Measurements from ENCODE around the gene CPVL.
A peak's percentile ranks its signal among the peaks of the same experiment; 100 is the strongest.

CPVL gene

GRCh38 chr7:29146057-29146706, at the start of gene CPVL:
CPVL (minus strand) TSS chr7:29146537; CDS start chr7:29121061, 25,476 bp downstream.
- H3K27ac Mint-ChIP-seq, result no peak within 1 kb of the TSS
- H3K9me3 Mint-ChIP-seq (ENCODE audit: low read depth), result no peaks in the 10 kb centered on the region
- H3K27me3 Mint-ChIP-seq, result peaks cover 24% of the 10 kb centered on the region
- peaks cover 4% of the 10 kb centered on the region for H3K4me1 Mint-ChIP-seq (ENCODE audit: low read depth)
- no peak within 1 kb of the TSS for H3K4me3 Mint-ChIP-seq
- H3K36me3 Mint-ChIP-seq, result no peaks in the 10 kb centered on the region

- peaks cover 18% of the 10 kb centered on the region for H3K4me1 Mint-ChIP-seq (ENCODE audit: low read depth)
- H3K4me3 Mint-ChIP-seq, result peak within 1 kb of the TSS; percentile 91
- peaks cover 36% of the 10 kb centered on the region for H3K27me3 Mint-ChIP-seq
- H3K36me3 Mint-ChIP-seq, result no peaks in the 10 kb centered on the region
- H3K27ac Mint-ChIP-seq, result no peak within 1 kb of the TSS
- H3K9me3 Mint-ChIP-seq (ENCODE audit: low read depth), result no peaks in the 10 kb centered on the region
Measured at GRCh38 chr7:29194594-29195427, 48.5 kb upstream of the CPVL start, which contains the start of gene CHN2. CHN2 (plus strand) TSS chr7:29194775.

GRCh38 chr7:29194206-29194593, 47.9 kb upstream of the CPVL start:
- H3K4me3 Mint-ChIP-seq, result peak overlapping the region; percentile 79
- no peaks in the 10 kb centered on the region for H3K9me3 Mint-ChIP-seq (ENCODE audit: low read depth)
- no peak overlapping the region for H3K27ac Mint-ChIP-seq

GRCh38 chr7:29193316-29194205, 47.2 kb upstream of the CPVL start:
- Mint-ChIP-seq H3K27ac (no peak overlapping the region), H3K4me1 (ENCODE audit: low read depth) (peaks cover 20% of the 10 kb centered on the region), H3K36me3 (no peaks in the 10 kb centered on the region), H3K27me3 (peaks cover 31% of the 10 kb centered on the region), H3K9me3 (ENCODE audit: low read depth) (no peaks in the 10 kb centered on the region), H3K4me3 (peak overlapping the region; percentile 68)

More at GRCh38 chr7:29194206-29194593, 47.9 kb upstream of the CPVL start:
- Mint-ChIP-seq H3K36me3 (no peaks in the 10 kb centered on the region), H3K4me1 (ENCODE audit: low read depth) (peaks cover 20% of the 10 kb centered on the region), H3K27me3 (peaks cover 33% of the 10 kb centered on the region)

GRCh38 chr7:29192811-29193210, 46.5 kb upstream of the CPVL start:
- Mint-ChIP-seq H3K27ac (no peak overlapping the region), H3K36me3 (no peaks in the 10 kb centered on the region), H3K4me1 (ENCODE audit: low read depth) (peaks cover 20% of the 10 kb centered on the region), H3K27me3 (peaks cover 31% of the 10 kb centered on the region), H3K4me3 (peak overlapping the region; percentile 44), H3K9me3 (ENCODE audit: low read depth) (no peaks in the 10 kb centered on the region)

GRCh38 chr7:29192323-29192722, 46.0 kb upstream of the CPVL start:
- Mint-ChIP-seq H3K9me3 (ENCODE audit: low read depth) (no peaks in the 10 kb centered on the region), H3K27ac (no peak overlapping the region), H3K27me3 (peaks cover 27% of the 10 kb centered on the region), H3K4me1 (ENCODE audit: low read depth) (peaks cover 20% of the 10 kb centered on the region), H3K36me3 (no peaks in the 10 kb centered on the region), H3K4me3 (peak overlapping the region; percentile 3)

- Mint-ChIP-seq H3K27me3 (peaks cover 23% of the 10 kb centered on the region), H3K27ac (no peak overlapping the region), H3K4me3 (no peak overlapping the region), H3K36me3 (no peaks in the 10 kb centered on the region), H3K9me3 (ENCODE audit: low read depth) (no peaks in the 10 kb centered on the region), H3K4me1 (ENCODE audit: low read depth) (peaks cover 5% of the 10 kb centered on the region)
Measured at GRCh38 chr7:29190349-29191045, 44.2 kb upstream of the CPVL start.

GRCh38 chr7:29189743-29190201, 43.4 kb upstream of the CPVL start:
- Mint-ChIP-seq H3K27me3 (peaks cover 24% of the 10 kb centered on the region), H3K27ac (no peak overlapping the region), H3K36me3 (no peaks in the 10 kb centered on the region), H3K4me3 (no peak overlapping the region), H3K4me1 (ENCODE audit: low read depth) (peaks cover 2% of the 10 kb centered on the region), H3K9me3 (ENCODE audit: low read depth) (no peaks in the 10 kb centered on the region)

- H3K27ac Mint-ChIP-seq, result no peak overlapping the region
- H3K4me1 Mint-ChIP-seq (ENCODE audit: low read depth), result peaks cover 2% of the 10 kb centered on the region
- no peaks in the 10 kb centered on the region for H3K36me3 Mint-ChIP-seq
- H3K4me3 Mint-ChIP-seq, result no peak overlapping the region
- H3K9me3 Mint-ChIP-seq (ENCODE audit: low read depth), result no peaks in the 10 kb centered on the region
- peaks cover 13% of the 10 kb centered on the region for H3K27me3 Mint-ChIP-seq
Measured at GRCh38 chr7:29185613-29186012, 39.3 kb upstream of the CPVL start.

- peaks cover under 1% of the 10 kb centered on the region for H3K4me1 Mint-ChIP-seq (ENCODE audit: low read depth)
- H3K27me3 Mint-ChIP-seq, result peaks cover 8% of the 10 kb centered on the region
- no peak overlapping the region for H3K4me3 Mint-ChIP-seq
- H3K27ac Mint-ChIP-seq, result no peak overlapping the region
- no peaks in the 10 kb centered on the region for H3K36me3 Mint-ChIP-seq
- H3K9me3 Mint-ChIP-seq (ENCODE audit: low read depth), result no peaks in the 10 kb centered on the region
Measured at GRCh38 chr7:29184599-29184998, 38.3 kb upstream of the CPVL start.

GRCh38 chr7:29179115-29179514, 32.8 kb upstream of the CPVL start:
- Mint-ChIP-seq H3K4me3 (no peak overlapping the region), H3K27ac (no peak overlapping the region), H3K27me3 (no peaks in the 10 kb centered on the region), H3K4me1 (ENCODE audit: low read depth) (peaks cover 2% of the 10 kb centered on the region), H3K36me3 (no peaks in the 10 kb centered on the region), H3K9me3 (ENCODE audit: low read depth) (no peaks in the 10 kb centered on the region)

- Mint-ChIP-seq H3K27ac (no peak overlapping the region), H3K27me3 (no peaks in the 10 kb centered on the region), H3K4me1 (ENCODE audit: low read depth) (peaks cover 2% of the 10 kb centered on the region), H3K9me3 (ENCODE audit: low read depth) (no peaks in the 10 kb centered on the region), H3K4me3 (no peak overlapping the region), H3K36me3 (no peaks in the 10 kb centered on the region)
Measured at GRCh38 chr7:29177963-29178600, 31.7 kb upstream of the CPVL start.

GRCh38 chr7:29173458-29173857, 27.1 kb upstream of the CPVL start:
- peaks cover 2% of the 10 kb centered on the region for H3K4me1 Mint-ChIP-seq (ENCODE audit: low read depth)
- H3K27me3 Mint-ChIP-seq, result peaks cover 4% of the 10 kb centered on the region
- H3K4me3 Mint-ChIP-seq, result no peak overlapping the region
- H3K9me3 Mint-ChIP-seq (ENCODE audit: low read depth), result no peaks in the 10 kb centered on the region
- no peaks in the 10 kb centered on the region for H3K36me3 Mint-ChIP-seq
- H3K27ac Mint-ChIP-seq, result no peak overlapping the region

- Mint-ChIP-seq H3K4me1 (ENCODE audit: low read depth) (no peaks in the 10 kb centered on the region), H3K27ac (no peak overlapping the region), H3K36me3 (no peaks in the 10 kb centered on the region), H3K4me3 (no peak overlapping the region), H3K27me3 (peaks cover 4% of the 10 kb centered on the region), H3K9me3 (ENCODE audit: low read depth) (no peaks in the 10 kb centered on the region)
Measured at GRCh38 chr7:29170781-29171180, 24.4 kb upstream of the CPVL start.
